ENCODE results near the gene SEMG1. TPM values are rescaled to one million over a fixed set of nuclear protein-coding genes. Genes with fewer than 3 reads are reported as not detected.

The SEMG1 gene
- total RNA-seq, 1 donor from 2014 or later: not detected

GRCh38 chr20:45223136-45223535, 16.3 kb downstream of the SEMG1 start:
- H3K36me3 ChIP-seq: no peaks in the 10 kb centered on the region
- intact Hi-C loops (cut with DNase I): no loop called here
- H3K27ac ChIP-seq: no peak overlapping the region
- H3K27me3 ChIP-seq (ENCODE audit: low read depth): peaks cover 5% of the 10 kb centered on the region
- no peaks in the 10 kb centered on the region for H3K4me1 ChIP-seq
- DNase-seq: no peak
- no peaks in the 10 kb centered on the region for H3K9me3 ChIP-seq
- TF ChIP-seq, protein P1, sequence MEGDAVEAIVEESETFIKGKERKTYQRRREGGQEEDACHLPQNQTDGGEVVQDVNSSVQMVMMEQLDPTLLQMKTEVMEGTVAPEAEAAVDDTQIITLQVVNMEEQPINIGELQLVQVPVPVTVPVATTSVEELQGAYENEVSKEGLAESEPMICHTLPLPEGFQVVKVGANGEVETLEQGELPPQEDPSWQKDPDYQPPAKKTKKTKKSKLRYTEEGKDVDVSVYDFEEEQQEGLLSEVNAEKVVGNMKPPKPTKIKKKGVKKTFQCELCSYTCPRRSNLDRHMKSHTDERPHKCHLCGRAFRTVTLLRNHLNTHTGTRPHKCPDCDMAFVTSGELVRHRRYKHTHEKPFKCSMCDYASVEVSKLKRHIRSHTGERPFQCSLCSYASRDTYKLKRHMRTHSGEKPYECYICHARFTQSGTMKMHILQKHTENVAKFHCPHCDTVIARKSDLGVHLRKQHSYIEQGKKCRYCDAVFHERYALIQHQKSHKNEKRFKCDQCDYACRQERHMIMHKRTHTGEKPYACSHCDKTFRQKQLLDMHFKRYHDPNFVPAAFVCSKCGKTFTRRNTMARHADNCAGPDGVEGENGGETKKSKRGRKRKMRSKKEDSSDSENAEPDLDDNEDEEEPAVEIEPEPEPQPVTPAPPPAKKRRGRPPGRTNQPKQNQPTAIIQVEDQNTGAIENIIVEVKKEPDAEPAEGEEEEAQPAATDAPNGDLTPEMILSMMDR (IDR thresholded peaks at IDR 0.05): no peak
- ATAC-seq: no peak
- H3K4me3 ChIP-seq: no peak overlapping the region

GRCh38 chr20:45226287-45226686, 19.5 kb downstream of the SEMG1 start:
- Histone ChIP-seq H3K27me3 (ENCODE audit: low read depth) (peaks cover 5% of the 10 kb centered on the region), H3K36me3 (no peaks in the 10 kb centered on the region), H3K9me3 (no peaks in the 10 kb centered on the region), H3K4me1 (no peaks in the 10 kb centered on the region), H3K27ac (no peak overlapping the region), H3K4me3 (no peak overlapping the region)
- intact Hi-C loops (cut with DNase I): no loop called here
- ATAC-seq (no peak), DNase-seq (no peak)
- TF ChIP-seq, protein P1 (IDR thresholded peaks at IDR 0.05): no peak

- DNase-seq: peak; percentile 74
These were observed 22.6 kb downstream of the SEMG1 start for GRCh38 chr20:45229264-45230056.

DNA sequence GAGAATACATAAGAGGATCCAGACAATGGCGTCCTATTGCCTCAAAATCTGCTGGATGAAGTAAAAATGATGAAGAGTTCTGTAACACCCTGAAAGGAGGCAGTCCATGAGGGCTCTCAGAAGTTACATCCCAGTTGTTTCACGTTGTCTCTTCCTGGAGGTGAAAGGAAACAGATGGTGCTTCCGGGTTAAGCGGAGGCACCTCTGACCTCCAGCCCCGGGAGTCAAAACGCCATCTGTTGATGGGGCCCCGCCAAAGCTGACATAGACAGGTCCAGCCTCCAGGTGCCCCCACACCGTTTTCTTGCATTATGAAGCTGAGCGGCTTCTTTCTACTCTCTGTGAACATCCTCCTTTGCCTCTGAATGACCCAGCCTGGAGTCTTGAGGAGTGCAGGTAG, 23.8 kb downstream of the SEMG1 start:
- ATAC-seq (no peak), DNase-seq (no peak)
- Histone ChIP-seq H3K27ac (no peak overlapping the region), H3K36me3 (no peaks in the 10 kb centered on the region), H3K9me3 (peaks cover 9% of the 10 kb centered on the region), H3K4me1 (no peaks in the 10 kb centered on the region), H3K4me3 (no peak overlapping the region), H3K27me3 (ENCODE audit: low read depth) (peaks cover 3% of the 10 kb centered on the region)
- intact Hi-C loops (cut with DNase I): no loop called here
- TF ChIP-seq, protein P1 (IDR thresholded peaks at IDR 0.05): no peak

More at GRCh38 chr20:45229264-45230056, 22.6 kb downstream of the SEMG1 start:
- ATAC-seq: peak; percentile 84 to 85
- intact Hi-C loops (cut with DNase I): no loop called here
- TF ChIP-seq, protein P1 (IDR thresholded peaks at IDR 0.05): peak; percentile 53
- H3K27ac ChIP-seq: no peak overlapping the region
- H3K4me1 ChIP-seq: no peaks in the 10 kb centered on the region
- H3K27me3 ChIP-seq (ENCODE audit: low read depth): no peaks in the 10 kb centered on the region
- no peak overlapping the region for H3K4me3 ChIP-seq
- no peaks in the 10 kb centered on the region for H3K36me3 ChIP-seq
- H3K9me3 ChIP-seq: no peaks in the 10 kb centered on the region

DNA sequence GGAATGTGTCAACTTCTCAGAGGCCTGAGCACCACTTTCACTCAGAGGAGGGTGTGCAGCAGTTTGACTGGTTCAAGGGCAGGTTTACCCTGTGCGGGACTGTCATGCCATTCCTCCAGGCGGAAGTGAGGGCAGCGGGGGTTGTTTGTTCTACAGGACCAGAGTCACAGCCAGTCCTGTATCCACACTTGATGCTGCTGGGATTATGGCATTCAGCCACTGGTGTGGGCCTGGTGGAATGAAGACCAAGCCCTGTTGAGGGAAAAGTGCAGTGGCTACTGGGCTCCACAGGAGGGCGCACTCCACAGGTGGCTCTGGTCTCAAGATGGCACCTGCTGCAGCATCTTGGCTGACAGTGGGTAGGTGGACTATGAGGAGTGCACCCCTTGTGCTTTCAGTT, 29.2 kb downstream of the SEMG1 start:
- Histone ChIP-seq H3K27me3 (ENCODE audit: low read depth) (peaks cover 8% of the 10 kb centered on the region), H3K36me3 (no peaks in the 10 kb centered on the region), H3K4me3 (no peak overlapping the region), H3K9me3 (peaks cover 9% of the 10 kb centered on the region), H3K27ac (no peak overlapping the region), H3K4me1 (no peaks in the 10 kb centered on the region)
- ATAC-seq (peak; percentile 85 to 94), DNase-seq (peak; percentile 78)
- intact Hi-C loops (cut with DNase I): no loop called here
- TF ChIP-seq, protein P1 (IDR thresholded peaks at IDR 0.05): peak; percentile 49

All from lower lobe of right lung (tissue), 2 donors.